ENCODE results near the gene MRPS23.

DNA sequence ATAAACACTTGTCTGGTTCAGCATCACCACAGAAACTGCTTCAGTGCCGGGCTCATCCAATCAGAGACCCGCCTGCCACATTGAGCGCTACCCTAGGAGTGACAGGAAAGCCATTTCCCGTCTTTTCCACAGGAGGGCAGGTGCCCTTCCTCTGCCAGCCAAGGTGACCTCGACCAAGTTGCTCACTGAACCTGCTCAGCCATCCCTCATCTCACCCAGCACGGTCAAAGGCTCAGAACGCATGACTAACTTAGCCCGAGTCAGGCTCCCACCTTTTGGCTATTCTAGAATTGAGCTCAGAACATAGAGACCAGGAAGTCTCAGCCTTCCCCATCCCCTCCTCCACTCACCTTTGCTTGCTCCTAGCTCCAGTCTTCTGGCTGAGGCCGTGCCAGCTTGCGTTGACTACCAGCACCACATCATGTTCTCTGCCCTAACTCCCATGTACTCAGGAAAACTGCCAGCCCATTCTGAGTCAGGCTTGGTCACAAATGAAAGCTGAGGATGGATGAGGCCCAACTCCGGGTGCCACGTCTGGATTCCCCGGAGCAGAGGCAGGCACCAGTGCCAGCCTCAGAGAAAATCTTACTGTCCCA is 15.6 kb downstream of the MRPS23 start:
- TF ChIP-seq ZNF747 (CRISPR knock-in tag; IDR thresholded peaks at IDR 0.05; ENCODE audit: borderline replicate concordance) (no peak), THAP11 (CRISPR knock-in tag; IDR thresholded peaks at IDR 0.05) (no peak), NR3C1 (CRISPR knock-in tag; IDR thresholded peaks at IDR 0.05) (no peak), ZFX (CRISPR knock-in tag; IDR thresholded peaks at IDR 0.05; ENCODE audit: low read depth) (no peak), CTCF (CRISPR knock-in tag; IDR thresholded peaks at IDR 0.05) (peak; percentile 49)

Data from HepG2 (cell line).